ENCODE data around the gene BRAT1.

Gene BRAT1

GRCh38 chr7:2523461-2523936 lies 31.8 kb downstream of the BRAT1 start:
- no peak for DNase-seq (ENCODE audit: low read depth)

GRCh38 chr7:2522780-2523433 lies 32.4 kb downstream of the BRAT1 start:
- no peak for DNase-seq (ENCODE audit: low read depth)

DNA sequence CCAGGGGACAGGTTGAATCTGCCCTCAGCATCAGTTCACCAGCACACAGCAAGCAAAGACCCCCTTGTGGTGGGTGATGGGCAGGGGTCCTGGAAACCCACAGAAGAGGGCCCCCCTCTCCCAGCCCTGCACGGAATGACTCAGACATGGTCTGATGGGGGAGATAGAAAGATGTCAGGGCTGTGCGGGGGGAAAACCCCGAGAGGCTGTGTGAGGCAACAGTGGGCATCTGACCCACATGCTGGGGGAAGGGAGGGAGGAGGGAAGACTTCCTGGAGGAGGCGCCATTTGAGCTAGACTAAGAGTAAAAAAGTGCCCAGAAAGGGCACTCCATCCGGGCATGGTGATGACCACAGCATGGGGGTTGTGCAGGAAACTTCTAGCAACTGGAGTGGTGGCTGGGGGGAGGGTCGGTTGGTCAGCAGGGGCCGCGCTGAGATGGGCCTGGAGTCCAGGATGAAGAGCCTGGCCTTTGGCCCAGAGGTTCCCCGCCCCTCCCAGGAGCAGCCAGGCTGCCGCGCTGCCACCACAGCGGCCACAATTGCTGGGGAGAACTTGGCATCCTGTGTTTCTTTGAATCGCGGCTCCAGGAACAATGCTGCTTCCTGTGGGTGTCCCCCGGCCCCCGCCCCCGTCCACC lies 33.3 kb downstream of the BRAT1 start:
- no peak for DNase-seq (ENCODE audit: low read depth)

DNA sequence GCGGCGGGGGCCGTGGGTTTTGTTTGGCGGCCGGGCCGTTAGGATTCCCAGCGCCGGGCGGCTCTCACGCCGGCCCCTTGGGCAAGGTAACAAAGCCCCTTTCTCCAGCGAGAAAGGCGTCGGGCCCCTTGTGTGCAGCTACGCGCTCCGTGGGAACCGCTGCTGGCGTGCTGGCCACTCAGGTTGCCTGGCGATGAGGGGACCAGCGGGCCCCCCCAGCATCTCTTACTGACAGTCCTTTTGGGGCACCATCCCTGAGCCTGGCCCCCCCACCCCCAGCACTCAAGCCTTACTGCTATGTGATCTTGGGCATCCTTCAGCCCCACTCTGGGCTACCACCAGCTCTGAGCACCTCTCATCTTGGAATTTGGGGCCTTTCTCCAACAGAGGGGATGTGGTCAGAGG lies 34.0 kb downstream of the BRAT1 start:
- DNase-seq (ENCODE audit: low read depth) = no peak

- no peak for DNase-seq (ENCODE audit: low read depth)
These were observed 34.5 kb downstream of the BRAT1 start for GRCh38 chr7:2520761-2521290.

DNA sequence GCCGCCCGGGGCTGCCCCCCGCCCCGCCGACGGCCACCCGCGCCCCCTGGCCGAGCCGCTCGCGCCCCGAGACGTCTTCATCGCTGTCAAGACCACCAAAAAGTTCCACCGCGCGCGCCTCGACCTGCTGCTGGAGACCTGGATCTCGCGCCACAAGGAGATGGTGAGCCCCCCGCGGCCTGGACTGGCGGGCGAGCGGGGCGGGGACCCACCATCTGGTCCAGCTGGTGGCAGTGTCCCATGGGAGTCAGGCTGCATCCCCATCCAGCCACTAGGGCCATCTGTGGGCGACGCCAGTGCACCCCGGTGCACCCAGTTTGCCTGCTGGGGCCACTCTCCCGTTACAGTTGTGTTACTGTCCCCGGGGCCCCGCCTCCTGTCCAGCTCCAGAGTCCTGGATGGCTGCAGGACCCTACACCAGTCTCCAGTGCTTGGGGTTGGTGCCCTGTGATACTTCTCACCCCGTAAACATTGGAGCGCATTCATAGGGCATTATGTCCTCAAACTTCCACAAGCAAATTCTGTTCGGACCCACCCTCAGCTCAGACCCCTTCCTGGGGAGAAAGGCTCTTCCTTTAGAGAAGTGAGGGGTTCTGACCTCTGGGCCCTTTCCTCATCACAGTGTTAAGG lies 35.1 kb downstream of the BRAT1 start:
- no peak for DNase-seq (ENCODE audit: low read depth)

- peak; percentile 72 for DNase-seq (ENCODE audit: low read depth)
These were observed 36.0 kb downstream of the BRAT1 start, which contains the start of gene LFNG for GRCh38 chr7:2519119-2519930. Gene LFNG (plus strand): TSS chr7:2519774. CDS start chr7:2519862, 88 bp downstream.

- DNase-seq (ENCODE audit: low read depth) = no peak
These were observed 36.6 kb downstream of the BRAT1 start for GRCh38 chr7:2518737-2519118.

DNA sequence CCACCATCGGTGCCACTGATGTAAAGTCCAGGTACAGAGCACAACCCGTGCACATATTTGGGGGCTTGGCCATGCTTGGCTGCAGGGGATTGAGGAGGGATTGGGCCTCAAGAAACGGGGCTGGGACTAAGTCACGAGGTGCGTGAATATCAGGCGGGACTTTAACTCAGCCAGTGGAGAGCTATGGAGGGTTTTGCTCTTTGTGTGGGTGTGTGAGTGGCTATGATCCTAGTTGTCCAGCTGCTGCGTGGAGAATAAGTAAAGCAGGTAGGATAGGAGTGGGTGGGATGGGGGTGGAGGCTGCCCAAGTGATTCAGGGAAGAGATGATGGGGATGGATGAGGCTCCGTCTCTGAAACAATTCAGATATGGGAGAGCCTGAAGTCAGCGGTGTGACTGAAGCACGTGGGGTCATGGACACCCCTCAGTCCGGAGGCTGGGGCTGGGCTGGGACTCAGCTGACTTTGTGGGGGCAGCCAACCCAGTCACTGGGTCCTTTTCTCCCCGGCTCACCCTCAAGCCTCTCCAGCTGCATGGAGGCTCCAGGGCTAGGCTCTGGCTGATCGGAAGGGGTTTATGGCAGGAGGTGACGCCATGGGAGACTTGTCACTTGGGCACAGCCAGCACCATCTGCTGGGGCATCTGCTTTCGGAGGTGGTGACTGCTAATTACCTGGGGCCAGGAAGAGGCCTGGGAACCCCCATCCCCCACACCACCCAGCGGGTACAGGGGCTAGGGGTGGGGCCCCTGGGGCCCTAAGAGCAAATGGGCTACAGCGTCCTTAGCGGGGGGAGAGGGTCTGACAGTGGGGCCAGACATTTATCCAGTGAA lies 37.4 kb downstream of the BRAT1 start:
- no peak for DNase-seq (ENCODE audit: low read depth)

GRCh38 chr7:2517026-2517425 lies 38.3 kb downstream of the BRAT1 start:
- peak; percentile 76 for DNase-seq (ENCODE audit: low read depth)

DNA sequence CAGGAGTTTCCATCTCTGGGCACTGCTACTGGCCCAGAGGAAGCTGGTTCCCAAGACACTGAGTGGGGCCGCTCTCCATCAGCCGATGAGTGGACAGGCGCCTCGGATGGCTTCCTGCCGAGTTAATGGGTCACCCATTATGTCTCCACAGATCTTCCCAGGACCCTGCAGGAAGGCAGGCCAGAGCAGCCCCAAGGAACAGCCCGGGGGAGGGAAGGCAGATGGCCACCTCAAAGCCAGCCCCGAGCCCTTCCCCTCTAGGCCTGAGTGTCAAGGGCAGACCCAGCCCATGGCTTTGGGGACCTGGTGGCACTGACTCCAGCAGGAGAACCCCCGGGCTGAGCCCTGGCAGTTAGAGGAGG lies 39.1 kb downstream of the BRAT1 start:
- DNase-seq (ENCODE audit: low read depth) = no peak

DNA sequence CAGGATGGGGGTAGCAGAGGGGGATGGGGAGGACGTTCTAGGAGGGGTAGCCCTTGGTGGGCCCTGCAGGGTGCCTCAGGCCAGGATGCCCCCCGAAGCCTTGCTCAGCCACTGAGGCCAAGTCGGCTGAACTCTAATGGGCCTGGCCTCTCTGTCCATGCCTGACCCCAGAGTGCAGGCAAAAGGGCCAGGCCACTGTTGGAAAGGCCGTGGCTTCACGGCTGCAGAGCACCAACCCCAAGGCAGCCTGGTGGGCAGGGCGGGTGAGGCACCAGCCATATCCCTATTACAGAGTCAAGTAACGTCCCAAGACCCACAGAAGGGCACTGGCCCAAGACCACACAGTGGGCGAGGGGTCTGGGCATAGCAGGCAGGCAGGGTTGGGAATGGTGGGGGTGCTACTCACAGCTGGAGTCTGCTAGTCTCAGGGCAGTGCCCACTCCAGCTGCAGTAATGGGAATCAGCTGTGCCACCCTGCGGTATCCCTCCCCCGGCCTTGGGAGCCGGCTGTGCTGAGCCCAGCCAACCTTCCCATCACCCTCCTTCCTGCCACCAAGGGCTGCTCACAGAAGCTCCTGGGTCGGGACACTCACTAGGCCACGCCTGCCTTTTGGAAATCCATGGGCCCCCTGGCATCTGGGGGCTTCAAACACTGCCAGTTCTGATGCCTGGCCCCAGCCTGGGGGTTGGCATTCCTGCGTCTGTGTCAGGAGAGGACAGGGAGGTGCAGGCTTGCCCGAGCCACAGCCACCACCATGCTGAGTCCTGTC lies 39.7 kb downstream of the BRAT1 start:
- no peak for DNase-seq (ENCODE audit: low read depth)

DNA sequence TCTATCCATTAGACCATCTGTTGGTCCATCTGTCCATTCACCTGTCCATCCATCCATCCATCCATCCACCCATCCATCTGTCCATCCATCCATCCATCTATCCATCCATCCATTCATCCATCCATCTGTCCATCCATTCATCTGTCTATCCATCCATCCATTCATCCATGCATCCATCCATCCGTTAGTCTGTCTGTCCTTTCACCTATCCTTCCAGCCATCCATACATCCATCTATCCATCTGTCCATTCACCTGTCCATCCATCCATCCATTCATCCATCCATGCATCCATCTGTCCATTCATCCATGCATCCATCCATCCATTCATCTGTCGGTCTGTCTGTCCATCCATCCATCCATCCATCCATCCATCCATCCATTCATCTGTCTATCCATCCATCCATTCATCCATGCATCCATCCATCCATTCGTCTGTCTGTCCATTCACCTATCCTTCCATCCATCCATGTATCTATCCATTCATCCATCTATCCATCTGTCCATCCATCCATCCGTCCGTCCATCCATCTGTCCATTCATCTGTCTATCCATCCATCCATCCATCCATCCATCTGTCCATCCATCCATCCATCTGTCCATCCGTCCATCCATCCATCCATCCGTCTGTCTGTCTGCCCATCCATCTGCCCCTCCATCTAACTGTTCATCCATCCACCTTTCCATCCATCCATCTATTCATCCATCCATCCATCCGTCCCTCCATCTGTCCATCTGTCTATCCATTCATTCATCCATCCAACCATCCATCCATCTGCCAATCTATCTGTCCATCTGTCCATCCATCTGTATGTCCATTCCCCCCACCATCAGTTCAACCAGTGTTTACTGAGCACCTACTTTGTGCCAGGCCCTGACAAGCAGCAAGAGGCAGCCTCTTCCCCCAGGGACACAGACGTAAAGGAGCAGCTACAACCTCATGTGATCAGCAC lies 40.6 kb downstream of the BRAT1 start:
- DNase-seq (ENCODE audit: low read depth) = no peak

DNA sequence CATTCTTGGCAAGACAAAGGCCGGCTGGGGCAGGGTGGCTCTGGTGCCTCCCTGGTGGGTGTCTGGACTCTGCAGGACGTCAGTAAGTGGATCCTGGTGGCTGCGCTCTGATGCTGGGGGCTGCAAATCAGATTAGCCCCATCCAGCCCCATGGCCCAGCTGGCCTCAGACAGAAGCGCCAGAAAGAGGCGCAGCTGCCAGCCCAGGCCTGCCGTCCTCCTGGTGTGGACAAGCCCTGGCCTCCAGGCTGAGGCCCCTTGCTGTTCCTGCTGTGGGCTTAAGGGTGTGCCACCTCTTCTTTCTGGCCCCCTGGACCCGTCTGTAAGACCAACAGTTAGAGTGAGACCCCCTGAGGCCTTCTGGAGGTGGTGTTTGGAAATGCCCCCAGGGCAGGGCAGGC lies 41.6 kb downstream of the BRAT1 start:
- DNase-seq (ENCODE audit: low read depth) = no peak

- DNase-seq (ENCODE audit: low read depth) = no peak
These were observed 42.6 kb downstream of the BRAT1 start for GRCh38 chr7:2512713-2513112.

DNA sequence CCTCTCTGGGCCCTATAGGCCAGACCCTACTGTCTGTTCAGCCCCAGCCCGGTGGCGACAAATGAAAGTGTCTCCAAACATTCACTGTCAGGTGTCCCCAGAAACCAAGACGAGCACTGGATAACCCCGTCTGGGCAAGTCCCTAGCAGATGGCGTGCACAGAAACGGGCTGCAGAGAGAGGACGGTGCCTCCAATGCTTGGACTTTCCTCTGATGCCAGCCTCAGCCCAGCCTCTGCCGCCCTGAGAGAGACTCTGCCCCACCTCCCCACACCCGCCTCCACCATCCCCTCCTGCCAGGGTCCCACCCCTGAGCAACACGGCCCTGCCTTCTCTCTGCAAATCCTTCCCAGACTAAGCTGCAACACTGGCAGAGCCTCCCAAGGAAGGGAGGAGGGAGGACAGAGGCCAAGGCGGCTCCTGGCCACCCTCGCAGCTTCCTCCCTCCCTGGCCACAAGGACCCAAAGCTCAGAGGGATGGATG lies 43.1 kb downstream of the BRAT1 start:
- no peak for DNase-seq (ENCODE audit: low read depth)

GRCh38 chr7:2511769-2512168 lies 43.6 kb downstream of the BRAT1 start:
- no peak for DNase-seq (ENCODE audit: low read depth)

GRCh38 chr7:2510909-2511768 lies 44.2 kb downstream of the BRAT1 start:
- no peak for DNase-seq (ENCODE audit: low read depth)

Data from stromal cell of bone marrow (primary cell).